ENCODE data around the gene ARHGEF6.

ARHGEF6 gene

GRCh38 chrX:136810493-136810892 lies 29.8 kb upstream of the ARHGEF6 start:
- TF ChIP-seq, protein P1, sequence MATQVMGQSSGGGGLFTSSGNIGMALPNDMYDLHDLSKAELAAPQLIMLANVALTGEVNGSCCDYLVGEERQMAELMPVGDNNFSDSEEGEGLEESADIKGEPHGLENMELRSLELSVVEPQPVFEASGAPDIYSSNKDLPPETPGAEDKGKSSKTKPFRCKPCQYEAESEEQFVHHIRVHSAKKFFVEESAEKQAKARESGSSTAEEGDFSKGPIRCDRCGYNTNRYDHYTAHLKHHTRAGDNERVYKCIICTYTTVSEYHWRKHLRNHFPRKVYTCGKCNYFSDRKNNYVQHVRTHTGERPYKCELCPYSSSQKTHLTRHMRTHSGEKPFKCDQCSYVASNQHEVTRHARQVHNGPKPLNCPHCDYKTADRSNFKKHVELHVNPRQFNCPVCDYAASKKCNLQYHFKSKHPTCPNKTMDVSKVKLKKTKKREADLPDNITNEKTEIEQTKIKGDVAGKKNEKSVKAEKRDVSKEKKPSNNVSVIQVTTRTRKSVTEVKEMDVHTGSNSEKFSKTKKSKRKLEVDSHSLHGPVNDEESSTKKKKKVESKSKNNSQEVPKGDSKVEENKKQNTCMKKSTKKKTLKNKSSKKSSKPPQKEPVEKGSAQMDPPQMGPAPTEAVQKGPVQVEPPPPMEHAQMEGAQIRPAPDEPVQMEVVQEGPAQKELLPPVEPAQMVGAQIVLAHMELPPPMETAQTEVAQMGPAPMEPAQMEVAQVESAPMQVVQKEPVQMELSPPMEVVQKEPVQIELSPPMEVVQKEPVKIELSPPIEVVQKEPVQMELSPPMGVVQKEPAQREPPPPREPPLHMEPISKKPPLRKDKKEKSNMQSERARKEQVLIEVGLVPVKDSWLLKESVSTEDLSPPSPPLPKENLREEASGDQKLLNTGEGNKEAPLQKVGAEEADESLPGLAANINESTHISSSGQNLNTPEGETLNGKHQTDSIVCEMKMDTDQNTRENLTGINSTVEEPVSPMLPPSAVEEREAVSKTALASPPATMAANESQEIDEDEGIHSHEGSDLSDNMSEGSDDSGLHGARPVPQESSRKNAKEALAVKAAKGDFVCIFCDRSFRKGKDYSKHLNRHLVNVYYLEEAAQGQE (IDR thresholded peaks at IDR 0.05; ENCODE audit: insufficient read depth in 1 of 2, low read depth in 2 of 2, low read length in 2 of 2), result no peak
- no peak for TF ChIP-seq TAF1 (IDR thresholded peaks at IDR 0.05; ENCODE audit: borderline replicate concordance, insufficient read depth, low read length)
- no peak for TF ChIP-seq FOXP2 (optimal IDR thresholded peaks at IDR 0.05; ENCODE audit: borderline replicate concordance, extremely low read depth, extremely low read length, insufficient read depth)
- TF ChIP-seq POLR2AphosphoS5 (IDR thresholded peaks at IDR 0.05; ENCODE audit: low read depth, low read length), result no peak
- no peak for TF ChIP-seq SIN3A (IDR thresholded peaks at IDR 0.05; ENCODE audit: borderline replicate concordance, insufficient read depth, low read length)

- TF ChIP-seq SIN3A (IDR thresholded peaks at IDR 0.05; ENCODE audit: borderline replicate concordance, insufficient read depth, low read length) (no peak), POLR2AphosphoS5 (IDR thresholded peaks at IDR 0.05; ENCODE audit: low read depth, low read length) (no peak), FOXP2 (optimal IDR thresholded peaks at IDR 0.05; ENCODE audit: borderline replicate concordance, extremely low read depth, extremely low read length, insufficient read depth) (no peak), TAF1 (IDR thresholded peaks at IDR 0.05; ENCODE audit: borderline replicate concordance, insufficient read depth, low read length) (no peak)
- TF ChIP-seq, protein P1 (IDR thresholded peaks at IDR 0.05; ENCODE audit: insufficient read depth in 1 of 2, low read depth in 2 of 2, low read length in 2 of 2), result no peak
Measured at GRCh38 chrX:136806891-136807410, 26.2 kb upstream of the ARHGEF6 start.

DNA sequence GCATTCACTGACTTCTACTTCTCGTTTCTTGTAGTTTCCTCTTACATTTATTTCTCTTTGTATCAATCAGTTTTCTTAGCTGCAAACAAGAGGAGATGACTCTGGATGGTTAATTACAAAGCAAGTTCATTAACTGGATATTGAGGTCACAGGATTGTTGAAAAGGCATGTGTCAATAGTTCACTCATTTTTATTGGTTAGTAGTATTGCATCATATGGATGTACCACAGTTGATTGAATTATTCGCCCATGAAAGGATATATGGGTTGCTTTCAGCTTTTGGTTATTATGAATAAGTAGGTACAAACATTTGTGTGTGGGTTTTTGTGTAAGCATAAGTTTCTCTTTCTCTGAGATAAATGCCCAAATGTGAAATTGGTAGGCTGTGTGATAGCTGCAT lies 21.8 kb upstream of the ARHGEF6 start:
- TF ChIP-seq SIN3A (IDR thresholded peaks at IDR 0.05; ENCODE audit: borderline replicate concordance, insufficient read depth, low read length) (no peak), POLR2AphosphoS5 (IDR thresholded peaks at IDR 0.05; ENCODE audit: low read depth, low read length) (no peak), FOXP2 (optimal IDR thresholded peaks at IDR 0.05; ENCODE audit: borderline replicate concordance, extremely low read depth, extremely low read length, insufficient read depth) (no peak), TAF1 (IDR thresholded peaks at IDR 0.05; ENCODE audit: borderline replicate concordance, insufficient read depth, low read length) (no peak)
- TF ChIP-seq, protein P1 (IDR thresholded peaks at IDR 0.05; ENCODE audit: insufficient read depth in 1 of 2, low read depth in 2 of 2, low read length in 2 of 2), result no peak

DNA sequence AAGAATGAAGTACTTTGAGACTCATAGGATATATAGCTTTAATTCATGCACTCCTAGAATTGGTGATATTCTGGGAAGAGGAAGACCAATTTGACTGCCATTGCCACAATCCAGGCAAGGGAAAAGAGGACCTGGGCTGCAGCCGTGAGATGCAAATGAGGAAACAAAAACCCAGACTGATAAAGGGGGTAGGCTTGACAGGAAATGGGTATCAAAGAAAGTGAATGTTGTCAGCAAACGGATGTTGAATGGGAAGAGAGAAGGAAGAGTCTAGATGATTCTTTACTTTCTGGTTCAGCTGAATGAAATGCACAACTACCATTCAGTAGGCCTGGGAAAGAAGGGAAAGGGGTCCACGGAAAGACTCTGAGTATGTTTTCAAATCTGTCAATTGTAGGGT lies 17.1 kb upstream of the ARHGEF6 start:
- TF ChIP-seq FOXP2 (optimal IDR thresholded peaks at IDR 0.05; ENCODE audit: borderline replicate concordance, extremely low read depth, extremely low read length, insufficient read depth) (no peak), TAF1 (IDR thresholded peaks at IDR 0.05; ENCODE audit: borderline replicate concordance, insufficient read depth, low read length) (no peak), POLR2AphosphoS5 (IDR thresholded peaks at IDR 0.05; ENCODE audit: low read depth, low read length) (no peak), SIN3A (IDR thresholded peaks at IDR 0.05; ENCODE audit: borderline replicate concordance, insufficient read depth, low read length) (no peak)
- TF ChIP-seq, protein P1 (IDR thresholded peaks at IDR 0.05; ENCODE audit: insufficient read depth in 1 of 2, low read depth in 2 of 2, low read length in 2 of 2), result no peak

- TF ChIP-seq SIN3A (IDR thresholded peaks at IDR 0.05; ENCODE audit: borderline replicate concordance, insufficient read depth, low read length) (no peak), FOXP2 (optimal IDR thresholded peaks at IDR 0.05; ENCODE audit: borderline replicate concordance, extremely low read depth, extremely low read length, insufficient read depth) (no peak), TAF1 (IDR thresholded peaks at IDR 0.05; ENCODE audit: borderline replicate concordance, insufficient read depth, low read length) (no peak), POLR2AphosphoS5 (IDR thresholded peaks at IDR 0.05; ENCODE audit: low read depth, low read length) (no peak)
- TF ChIP-seq, protein P1 (IDR thresholded peaks at IDR 0.05; ENCODE audit: insufficient read depth in 1 of 2, low read depth in 2 of 2, low read length in 2 of 2), result no peak
Measured at GRCh38 chrX:136794080-136794479, 13.3 kb upstream of the ARHGEF6 start.
